Large intestine (tissue), 3 donors: ENCODE measurements around the gene TMEM11. TPM values are rescaled to one million over a fixed set of nuclear protein-coding genes. Genes with fewer than 3 reads are reported as not detected.

ENCODE experiments used
- DNase-seq, 2 donors: peaks; one replicate each; pipeline versions ENCODE4 v3.0.0 to v3.0.0-alpha.2; 2013
- H3K27ac ChIP-seq: one replicate; pipeline ENCODE4 v1.5.1; 2013; ENCODE audit warnings: low read length
- H3K27me3 ChIP-seq: 2 replicates; pipeline ENCODE4 v1.6.1; 2013; ENCODE audit warnings: low read length; ENCODE audit not compliant: control insufficient read depth, insufficient read depth
- H3K36me3 ChIP-seq: 2 replicates; pipeline ENCODE4 v1.6.1; 2013; ENCODE audit warnings: low read length; ENCODE audit not compliant: control insufficient read depth, insufficient read depth
- H3K4me1 ChIP-seq: one replicate; pipeline ENCODE4 v1.6.1; 2013; ENCODE audit warnings: low read length; ENCODE audit not compliant: control insufficient read depth, insufficient read depth
- H3K4me3 ChIP-seq: one replicate; pipeline ENCODE4 v1.5.1; 2013; ENCODE audit warnings: low read length
- H3K9me3 ChIP-seq: one replicate; pipeline ENCODE4 v1.6.1; 2013; ENCODE audit warnings: mild to moderate bottlenecking, low read depth, low read length, moderate library complexity; ENCODE audit not compliant: control insufficient read depth
- WGBS: methylation state at CpG from one replicate; pipeline ENCODE4 v1.1.5; 2013; ENCODE audit warnings: low lambda C conversion rate; ENCODE audit not compliant: insufficient coverage; 5-methylcytosine and 5-hydroxymethylcytosine counted together
- polyA plus RNA-seq: library from polyadenylated mRNA; unstranded; fragments of 120-200 nt; gene quantifications from one replicate; pipeline ENCODE4 v1.2.1, GENCODE V29; 2013

TMEM11 gene
- polyA plus RNA-seq, 1 donor = 21.6 TPM

- H3K27ac ChIP-seq = no peak overlapping the region
- no peaks in the 10 kb centered on the region for H3K27me3 ChIP-seq
- no peak for DNase-seq
- no peak overlapping the region for H3K4me3 ChIP-seq
- no CpG with 5 or more reads among the region's 26 CpGs for WGBS
- no peaks in the 10 kb centered on the region for H3K9me3 ChIP-seq
- peaks cover 3% of the 10 kb centered on the region for H3K4me1 ChIP-seq
- no peaks in the 10 kb centered on the region for H3K36me3 ChIP-seq
Observed at GRCh38 chr17:21242780-21243515, 29.0 kb upstream of the TMEM11 start.

GRCh38 chr17:21242026-21242697, 28.2 kb upstream of the TMEM11 start:
- no CpG with 5 or more reads among the region's 11 CpGs for WGBS
- no peaks in the 10 kb centered on the region for H3K36me3 ChIP-seq
- H3K27ac ChIP-seq = no peak overlapping the region
- no peak overlapping the region for H3K4me3 ChIP-seq
- no peaks in the 10 kb centered on the region for H3K27me3 ChIP-seq
- peaks cover 3% of the 10 kb centered on the region for H3K4me1 ChIP-seq
- H3K9me3 ChIP-seq = no peaks in the 10 kb centered on the region
- no peak for DNase-seq

- H3K4me1 ChIP-seq = peaks cover 3% of the 10 kb centered on the region
- H3K27me3 ChIP-seq = no peaks in the 10 kb centered on the region
- no peaks in the 10 kb centered on the region for H3K9me3 ChIP-seq
- H3K27ac ChIP-seq = no peak overlapping the region
- DNase-seq = no peak
- WGBS = no CpG with 5 or more reads among the region's 11 CpGs
- H3K36me3 ChIP-seq = no peaks in the 10 kb centered on the region
- H3K4me3 ChIP-seq = no peak overlapping the region
Observed at GRCh38 chr17:21241564-21241963, 27.6 kb upstream of the TMEM11 start.

- H3K27ac ChIP-seq = no peak overlapping the region
- WGBS = no CpG with 5 or more reads among the region's 25 CpGs
- no peaks in the 10 kb centered on the region for H3K36me3 ChIP-seq
- H3K27me3 ChIP-seq = no peaks in the 10 kb centered on the region
- H3K4me3 ChIP-seq = no peak overlapping the region
- peaks cover 3% of the 10 kb centered on the region for H3K4me1 ChIP-seq
- H3K9me3 ChIP-seq = no peaks in the 10 kb centered on the region
- DNase-seq = no peak
Observed at GRCh38 chr17:21240369-21241055, 26.6 kb upstream of the TMEM11 start.

GRCh38 chr17:21239680-21240368, 25.9 kb upstream of the TMEM11 start:
- Histone ChIP-seq H3K4me1 (peaks cover 3% of the 10 kb centered on the region), H3K27me3 (no peaks in the 10 kb centered on the region), H3K9me3 (no peaks in the 10 kb centered on the region), H3K36me3 (no peaks in the 10 kb centered on the region), H3K27ac (no peak overlapping the region), H3K4me3 (no peak overlapping the region)
- no peak for DNase-seq
- WGBS = no CpG with 5 or more reads among the region's 12 CpGs

GRCh38 chr17:21235921-21236320, 22.0 kb upstream of the TMEM11 start:
- no peaks in the 10 kb centered on the region for H3K9me3 ChIP-seq
- no peaks in the 10 kb centered on the region for H3K36me3 ChIP-seq
- no peak for DNase-seq
- WGBS = 83% methylated on average over 1 of the region's 1 CpG
- H3K4me1 ChIP-seq = no peaks in the 10 kb centered on the region
- H3K4me3 ChIP-seq = no peak overlapping the region
- H3K27ac ChIP-seq = no peak overlapping the region
- H3K27me3 ChIP-seq = no peaks in the 10 kb centered on the region

- Histone ChIP-seq H3K9me3 (no peaks in the 10 kb centered on the region), H3K4me3 (no peak overlapping the region), H3K27me3 (no peaks in the 10 kb centered on the region), H3K36me3 (no peaks in the 10 kb centered on the region), H3K27ac (no peak overlapping the region), H3K4me1 (no peaks in the 10 kb centered on the region)
- no CpG with 5 or more reads among the region's 7 CpGs for WGBS
- DNase-seq = no peak
Observed at GRCh38 chr17:21233581-21234347, 19.8 kb upstream of the TMEM11 start.

- Histone ChIP-seq H3K27me3 (no peaks in the 10 kb centered on the region), H3K4me1 (no peaks in the 10 kb centered on the region), H3K9me3 (no peaks in the 10 kb centered on the region), H3K4me3 (no peak overlapping the region), H3K36me3 (no peaks in the 10 kb centered on the region), H3K27ac (no peak overlapping the region)
- DNase-seq = no peak
- 92% methylated on average over 2 of the region's 4 CpGs for WGBS
Observed at GRCh38 chr17:21232033-21232749, 18.2 kb upstream of the TMEM11 start.

- no peak overlapping the region for H3K4me3 ChIP-seq
- no peak for DNase-seq
- H3K27ac ChIP-seq = no peak overlapping the region
- no peaks in the 10 kb centered on the region for H3K4me1 ChIP-seq
- no peaks in the 10 kb centered on the region for H3K9me3 ChIP-seq
- H3K36me3 ChIP-seq = no peaks in the 10 kb centered on the region
- no peaks in the 10 kb centered on the region for H3K27me3 ChIP-seq
- WGBS = no CpG with 5 or more reads among the region's 6 CpGs
Observed at GRCh38 chr17:21231533-21231932, 17.6 kb upstream of the TMEM11 start.
